ENCODE results near the gene MICALL2.
A peak's percentile ranks its signal among the peaks of the same experiment; 100 is the strongest.

Gene MICALL2

DNA sequence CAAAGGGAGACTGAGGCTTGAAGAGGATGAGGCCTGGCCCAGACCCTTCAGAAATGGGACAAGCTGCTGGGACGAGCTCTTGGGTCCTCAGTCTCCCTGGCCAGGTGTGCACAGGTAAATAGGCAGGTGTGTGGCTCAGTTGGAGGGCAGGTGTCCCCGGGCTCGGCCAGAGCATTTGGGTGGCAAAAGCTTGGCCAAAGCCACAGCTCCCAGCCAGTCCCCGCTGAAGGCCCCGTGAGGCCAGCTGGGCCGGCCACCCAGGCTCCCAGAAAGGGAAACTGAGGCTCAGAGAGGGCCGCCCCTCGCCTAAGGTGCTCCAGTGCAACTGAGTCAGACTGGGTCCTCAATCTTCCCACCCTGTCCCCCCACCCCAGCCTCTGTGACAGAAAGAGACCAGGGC is 37.3 kb downstream of the MICALL2 start:
- FAIRE-seq (no peak), DNase-seq (ENCODE audit: insufficient read length, low spot score) (no peak)

DNA sequence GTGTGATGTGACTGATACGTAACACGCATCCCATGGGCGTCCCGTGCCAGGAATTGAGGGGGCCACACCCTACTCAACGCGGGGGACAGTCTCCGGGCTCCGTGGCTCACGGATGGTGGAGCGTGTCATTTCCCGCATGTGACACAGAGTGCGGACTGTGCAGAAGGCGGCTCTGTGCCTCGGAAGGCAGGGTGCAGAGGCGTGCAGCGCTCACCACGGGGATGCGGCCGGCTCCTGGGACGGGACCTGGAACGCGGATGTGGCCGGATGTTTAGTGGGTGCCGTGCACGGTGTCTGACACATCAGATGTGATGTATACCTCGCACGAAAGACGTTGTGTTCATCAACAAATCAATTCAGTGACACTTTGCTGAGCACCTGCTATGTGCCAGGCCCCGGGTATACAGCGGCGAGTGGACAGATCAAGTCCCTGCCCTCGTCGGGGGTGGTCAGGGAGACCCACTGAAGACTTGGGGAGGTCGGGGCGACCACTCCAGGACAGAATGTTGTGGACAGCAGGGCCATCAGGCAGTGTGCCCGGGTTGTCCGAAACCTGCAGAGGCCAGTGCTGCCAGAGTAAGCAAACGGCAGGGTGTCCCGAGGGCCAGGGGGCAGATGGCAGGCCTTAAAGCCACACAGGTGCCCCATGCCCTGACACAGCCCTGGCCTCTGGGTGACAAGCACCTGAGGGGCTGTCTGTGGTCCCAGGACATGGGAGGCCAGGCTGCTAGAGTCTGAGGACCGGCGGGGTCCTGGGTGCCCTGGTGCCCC is 38.1 kb downstream of the MICALL2 start:
- FAIRE-seq: no peak
- no peak for DNase-seq (ENCODE audit: insufficient read length, low spot score)

- FAIRE-seq (no peak), DNase-seq (ENCODE audit: insufficient read length, low spot score) (no peak)
Observed at GRCh38 chr7:1419688-1420087, 39.6 kb downstream of the MICALL2 start.

- DNase-seq (ENCODE audit: insufficient read length, low spot score) (no peak), FAIRE-seq (no peak)
Observed at GRCh38 chr7:1419310-1419634, 40.0 kb downstream of the MICALL2 start.

DNA sequence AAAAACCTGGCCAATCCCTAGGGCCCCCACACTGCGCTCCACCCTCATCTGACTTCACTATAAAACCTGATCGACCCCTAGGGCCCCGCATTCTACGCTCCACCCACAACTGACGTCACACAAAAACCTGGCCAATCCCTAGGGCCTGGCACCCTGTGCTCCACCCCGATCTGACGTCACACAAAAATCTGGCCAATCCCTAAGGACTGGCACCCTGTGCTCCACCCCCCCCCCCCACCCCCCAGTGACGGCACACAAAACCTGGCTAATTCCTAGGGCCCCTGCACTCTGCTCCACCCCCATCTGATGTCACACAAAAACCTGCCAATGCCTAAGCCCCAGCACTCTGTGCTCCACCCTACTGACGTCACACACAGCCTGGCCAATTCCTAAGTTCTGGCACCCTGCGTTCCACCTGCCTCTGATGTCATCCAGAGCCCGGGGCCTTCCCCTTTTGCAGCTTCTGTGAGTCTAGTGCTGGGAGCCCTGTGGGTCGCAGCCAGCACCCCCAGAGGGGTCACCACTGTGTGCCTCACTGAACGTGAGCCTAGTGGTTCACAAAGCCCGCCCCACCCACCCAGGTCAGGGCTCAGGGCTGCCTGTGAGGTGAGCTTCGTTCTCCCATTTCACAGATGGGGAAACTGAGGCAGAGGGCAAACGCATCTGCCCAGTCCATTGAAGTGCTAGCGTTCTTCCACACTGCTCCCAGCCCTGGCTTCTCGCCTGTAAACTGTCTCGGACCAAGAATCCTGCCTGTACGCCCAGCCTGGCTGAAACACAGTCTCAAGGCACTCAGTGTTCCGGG is 40.6 kb downstream of the MICALL2 start:
- no peak for FAIRE-seq
- DNase-seq (ENCODE audit: insufficient read length, low spot score): no peak

DNA sequence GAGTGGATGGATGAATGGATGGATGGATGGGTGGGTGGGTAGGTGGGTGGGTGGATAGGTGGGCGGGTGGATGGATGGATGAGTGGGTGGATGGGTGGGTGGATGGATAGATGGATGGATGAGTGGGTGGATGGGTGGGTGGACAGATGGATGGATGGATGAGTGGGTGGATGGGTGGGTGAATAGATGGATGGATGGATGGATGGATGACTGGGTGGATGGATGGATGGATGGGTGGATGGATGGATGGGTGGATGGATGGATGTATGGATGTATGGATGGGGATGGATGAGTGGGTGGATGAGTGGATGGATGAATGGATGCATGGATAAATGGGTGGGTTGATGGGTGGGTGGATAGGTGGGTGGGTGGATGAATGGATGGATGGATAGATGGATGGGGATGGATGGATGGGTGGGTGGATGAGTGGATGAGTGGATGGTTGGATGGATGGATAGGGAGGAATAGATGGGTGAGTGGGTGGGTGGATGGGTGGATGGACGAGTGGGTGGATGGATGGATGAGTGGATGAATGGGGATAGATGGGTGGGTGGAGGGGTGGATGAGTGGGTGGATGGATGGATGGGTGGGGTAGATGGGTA is 43.8 kb downstream of the MICALL2 start:
- FAIRE-seq: no peak
- DNase-seq (ENCODE audit: insufficient read length, low spot score): no peak

DNA sequence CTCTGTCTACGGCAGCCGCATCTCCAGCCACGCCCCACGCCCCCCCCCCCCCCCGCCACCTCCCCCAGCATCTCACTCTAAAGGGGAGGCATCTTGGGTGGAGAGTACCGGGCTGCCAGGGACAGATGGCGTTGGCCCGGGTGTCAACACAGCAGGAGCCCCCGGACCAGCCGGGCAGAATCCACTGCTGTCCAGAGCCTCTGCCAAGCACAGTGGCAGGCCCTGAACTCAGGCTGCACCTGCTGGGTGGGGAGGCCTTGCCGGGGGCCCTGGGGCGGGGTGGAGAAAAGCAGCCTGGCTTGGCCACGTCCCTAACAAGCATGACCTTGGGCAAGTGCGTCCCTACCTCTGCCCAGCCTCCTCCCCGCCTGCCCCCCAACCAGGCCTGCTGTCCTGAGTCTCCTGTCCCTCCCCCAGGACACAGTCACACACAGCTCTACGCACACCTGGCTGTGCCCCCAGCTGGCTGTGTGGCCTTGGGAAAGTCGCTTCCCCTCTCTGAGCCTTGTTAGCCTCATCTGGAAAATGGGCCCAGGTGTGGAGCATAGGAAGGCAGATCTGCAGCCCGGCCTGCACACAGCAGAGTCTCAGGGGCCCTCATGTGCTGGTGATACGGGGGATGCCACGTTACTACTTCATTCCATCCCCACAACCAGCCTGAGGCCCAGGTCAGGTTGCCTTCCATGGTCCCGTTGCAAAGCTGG is 45.2 kb downstream of the MICALL2 start:
- FAIRE-seq: no peak
- no peak for DNase-seq (ENCODE audit: insufficient read length, low spot score)

GRCh38 chr7:1412322-1413261 is 46.7 kb downstream of the MICALL2 start:
- DNase-seq (ENCODE audit: insufficient read length, low spot score) (peak; percentile 96), FAIRE-seq (peak; percentile 51)

DNA sequence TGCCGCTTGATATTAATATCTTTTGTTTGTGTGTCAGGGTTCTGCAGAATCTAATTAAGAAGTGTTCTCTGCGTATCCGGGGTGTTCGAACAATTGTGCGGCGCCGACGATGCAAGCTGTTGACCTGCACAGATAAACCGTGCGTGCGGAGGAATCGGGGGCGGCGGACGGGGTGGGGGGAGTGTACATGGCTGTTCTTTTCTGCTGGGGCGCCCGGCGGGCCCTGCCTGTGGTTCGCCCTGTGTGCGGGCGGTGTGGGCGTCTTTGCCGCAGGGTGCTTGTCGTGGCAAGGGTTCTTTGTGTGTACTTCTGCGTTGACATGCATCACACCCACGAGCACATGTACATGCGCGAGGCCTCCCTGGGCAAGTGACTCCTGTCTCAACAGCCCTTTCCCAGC is 47.9 kb downstream of the MICALL2 start:
- DNase-seq (ENCODE audit: insufficient read length, low spot score) (no peak), FAIRE-seq (no peak)

DNA sequence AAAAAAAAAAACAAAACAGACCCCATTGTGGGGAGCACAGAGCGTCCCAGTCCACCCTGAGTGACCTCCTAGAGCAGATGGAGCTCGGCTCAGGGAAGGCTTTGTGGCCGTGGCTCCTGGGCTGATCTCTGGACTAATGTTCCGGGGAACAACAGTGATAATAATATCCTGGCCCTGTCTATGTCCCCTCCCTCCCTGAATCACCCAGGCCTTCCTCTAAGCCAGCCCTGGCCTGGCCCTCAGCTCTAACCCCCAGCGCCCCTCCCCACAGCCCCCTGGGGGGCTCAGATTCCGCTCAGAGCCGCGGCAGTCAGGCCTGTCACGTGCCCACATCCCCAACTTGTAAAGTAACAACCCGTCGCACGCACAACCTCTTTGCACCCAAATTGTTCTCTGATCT is 48.3 kb downstream of the MICALL2 start:
- DNase-seq (ENCODE audit: insufficient read length, low spot score) (no peak), FAIRE-seq (no peak)

GRCh38 chr7:1409555-1409954 is 49.7 kb downstream of the MICALL2 start:
- FAIRE-seq (no peak), DNase-seq (ENCODE audit: insufficient read length, low spot score) (no peak)

- no peak for DNase-seq (ENCODE audit: insufficient read length, low spot score)
- FAIRE-seq: no peak
Observed at GRCh38 chr7:1408466-1408865, 50.8 kb downstream of the MICALL2 start.

GRCh38 chr7:1407892-1408291 is 51.4 kb downstream of the MICALL2 start:
- DNase-seq (ENCODE audit: insufficient read length, low spot score): no peak
- FAIRE-seq: no peak

DNA sequence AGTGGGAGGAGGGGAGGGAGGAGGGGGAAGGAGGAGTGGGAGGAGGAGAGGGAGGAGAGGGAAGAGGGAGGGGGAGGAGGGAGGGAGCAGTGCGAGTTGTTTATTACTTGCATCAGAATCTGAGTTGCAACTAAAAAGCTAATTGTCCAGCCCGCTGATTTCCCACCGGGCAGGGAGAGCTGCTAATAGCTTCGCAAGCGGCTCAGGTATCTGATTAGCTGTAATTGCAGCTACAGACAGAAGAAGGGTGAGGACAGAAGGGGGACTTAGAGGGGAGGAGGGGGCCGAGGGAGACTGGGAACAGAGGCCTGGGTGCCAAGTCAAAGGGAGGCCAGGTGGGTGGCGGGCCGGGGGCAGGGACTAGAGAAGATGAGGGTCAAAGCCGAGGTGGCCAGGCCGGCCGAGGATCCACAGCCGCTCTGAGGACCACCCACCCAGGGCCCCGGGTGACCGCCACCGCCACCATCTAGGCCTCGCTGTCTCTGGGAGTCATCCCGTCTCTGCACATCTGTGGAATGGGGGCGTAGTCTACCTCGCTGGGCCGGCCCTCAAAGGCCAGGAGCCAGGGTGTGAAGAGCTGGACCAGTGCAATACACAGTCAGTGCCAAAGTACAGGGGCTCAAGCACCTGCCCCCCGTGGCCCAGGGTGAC is 54.2 kb downstream of the MICALL2 start:
- DNase-seq (ENCODE audit: insufficient read length, low spot score) (no peak), FAIRE-seq (no peak)

GRCh38 chr7:1404460-1404809 is 54.8 kb downstream of the MICALL2 start:
- DNase-seq (ENCODE audit: insufficient read length, low spot score) (no peak), FAIRE-seq (no peak)

GRCh38 chr7:1403638-1404459 is 55.4 kb downstream of the MICALL2 start:
- DNase-seq (ENCODE audit: insufficient read length, low spot score) (no peak), FAIRE-seq (no peak)

- FAIRE-seq: no peak
- no peak for DNase-seq (ENCODE audit: insufficient read length, low spot score)
Observed at GRCh38 chr7:1402791-1403637, 56.3 kb downstream of the MICALL2 start.
